GDM1 (cell line): ENCODE results near the gene TSPAN15.
"Not testable (repeated sequence)": the region's sequence is repeated elsewhere in the genome, so short reads cannot be mapped to it uniquely, and the experiment has no call there.

ENCODE experiments used
- DNase-seq: peaks from one replicate; lab custom pipeline; 2025; lab: John Stamatoyannopoulos, UW

The TSPAN15 gene

GRCh38 chr10:69446650-69447151 lies 4.6 kb upstream of the TSPAN15 start:
- no peak for DNase-seq

- DNase-seq: no peak
Observed at GRCh38 chr10:69449841-69450240, 1.4 kb upstream of the TSPAN15 start.

- DNase-seq: not testable (repeated sequence)
Observed at GRCh38 chr10:69450395-69450794, 870 bp upstream of the TSPAN15 start.

- DNase-seq: no peak
Observed at GRCh38 chr10:69451784-69452251, 553 bp downstream of the TSPAN15 start.

- no peak for DNase-seq
Observed at GRCh38 chr10:69452676-69453415, 1.6 kb downstream of the TSPAN15 start.

- no peak for DNase-seq
Observed at GRCh38 chr10:69453795-69454194, 2.5 kb downstream of the TSPAN15 start.

GRCh38 chr10:69455006-69455763 lies 3.9 kb downstream of the TSPAN15 start:
- DNase-seq: no peak

- no peak for DNase-seq
Observed at GRCh38 chr10:69456880-69457693, 5.8 kb downstream of the TSPAN15 start.

- DNase-seq: no peak
Observed at GRCh38 chr10:69457771-69458237, 6.5 kb downstream of the TSPAN15 start.

GRCh38 chr10:69458430-69459100 lies 7.3 kb downstream of the TSPAN15 start:
- DNase-seq: no peak

GRCh38 chr10:69459101-69459790 lies 8.0 kb downstream of the TSPAN15 start:
- no peak for DNase-seq

GRCh38 chr10:69459893-69460575 lies 8.8 kb downstream of the TSPAN15 start:
- DNase-seq: no peak

GRCh38 chr10:69460576-69461242 lies 9.4 kb downstream of the TSPAN15 start:
- DNase-seq: no peak

GRCh38 chr10:69461243-69462025 lies 10.2 kb downstream of the TSPAN15 start:
- no peak for DNase-seq

GRCh38 chr10:69463886-69464285 lies 12.6 kb downstream of the TSPAN15 start:
- DNase-seq: no peak

- DNase-seq: no peak
Observed at GRCh38 chr10:69464401-69464800, 13.1 kb downstream of the TSPAN15 start.

- DNase-seq: no peak
Observed at GRCh38 chr10:69464801-69465401, 13.6 kb downstream of the TSPAN15 start.

GRCh38 chr10:69465457-69466157 lies 14.3 kb downstream of the TSPAN15 start:
- DNase-seq: no peak
